Daoy (cell line): ENCODE data around the gene TWF1. TPM values are rescaled to one million over a fixed set of nuclear protein-coding genes. Genes with fewer than 3 reads are reported as not detected.
"Not testable (repeated sequence)": the region's sequence is repeated elsewhere in the genome, so short reads cannot be mapped to it uniquely, and the experiment has no call there.

Experiments
- DNase-seq: peaks from one replicate; pipeline ENCODE4 v3.0.0-alpha.2; 2015; ENCODE audit warnings: low read depth
- total RNA-seq: library from RNA; depleted of rRNA; stranded (reverse); fragments of >200 nt; shearing (Covaris generic); gene quantifications from 2 replicates; pipeline ENCODE4 v1.2.3, GENCODE V29; 2014

TWF1 gene
- total RNA-seq, 1 experiment from 2014 or later: 202 TPM

- peak; percentile 2 for DNase-seq
Measured at GRCh38 chr12:43805149-43805859, 813 bp downstream of the TWF1 start.

GRCh38 chr12:43797561-43798217, 8.4 kb downstream of the TWF1 start:
- DNase-seq: no peak

- DNase-seq: no peak
Measured at GRCh38 chr12:43795716-43796280, 10.3 kb downstream of the TWF1 start.

- peak; percentile 28 for DNase-seq
Measured at GRCh38 chr12:43789941-43790340, 16.2 kb downstream of the TWF1 start.

- no peak for DNase-seq
Measured at GRCh38 chr12:43786899-43787693, 19.0 kb downstream of the TWF1 start.

GRCh38 chr12:43776498-43776897, 29.6 kb downstream of the TWF1 start:
- no peak for DNase-seq

GRCh38 chr12:43766291-43766690, 39.8 kb downstream of the TWF1 start:
- DNase-seq: no peak

- DNase-seq: no peak
Measured at GRCh38 chr12:43764528-43764927, 41.6 kb downstream of the TWF1 start.

GRCh38 chr12:43763769-43764168, 42.3 kb downstream of the TWF1 start:
- no peak for DNase-seq

- no peak for DNase-seq
Measured at GRCh38 chr12:43762596-43762995, 43.5 kb downstream of the TWF1 start.

GRCh38 chr12:43761500-43761899, 44.6 kb downstream of the TWF1 start:
- DNase-seq: no peak

- no peak for DNase-seq
Measured at GRCh38 chr12:43760396-43760795, 45.7 kb downstream of the TWF1 start.

GRCh38 chr12:43758728-43759563, 47.2 kb downstream of the TWF1 start, which contains the start of the genes IRAK4 and PUS7L:
Gene IRAK4 (plus strand): TSS chr12:43758951. CDS start chr12:43768112, 9,161 bp downstream.
Gene PUS7L (minus strand): TSS chr12:43758790. CDS start chr12:43755245, 3,545 bp downstream.
- DNase-seq: peak; percentile 97

GRCh38 chr12:43758247-43758727, 47.8 kb downstream of the TWF1 start:
- DNase-seq: peak; percentile 41

GRCh38 chr12:43754015-43754414, 52.1 kb downstream of the TWF1 start:
- no peak for DNase-seq

GRCh38 chr12:43751360-43751759, 54.8 kb downstream of the TWF1 start:
- not testable (repeated sequence) for DNase-seq

GRCh38 chr12:43750814-43751213, 55.3 kb downstream of the TWF1 start:
- DNase-seq: no peak

- no peak for DNase-seq
Measured at GRCh38 chr12:43749016-43749415, 57.1 kb downstream of the TWF1 start.

- no peak for DNase-seq
Measured at GRCh38 chr12:43744826-43745225, 61.3 kb downstream of the TWF1 start.
